HG02610 (cell line): ENCODE measurements around the gene ZNF536.

Source experiments
- ATAC-seq: cut with Tn5 transposase; IDR thresholded peaks from one replicate; pipeline ENCODE4 v1.9.1; 2021; ENCODE audit warnings: mild to moderate bottlenecking, moderate library complexity; ENCODE audit not compliant: unreplicated experiment

ZNF536 gene

DNA sequence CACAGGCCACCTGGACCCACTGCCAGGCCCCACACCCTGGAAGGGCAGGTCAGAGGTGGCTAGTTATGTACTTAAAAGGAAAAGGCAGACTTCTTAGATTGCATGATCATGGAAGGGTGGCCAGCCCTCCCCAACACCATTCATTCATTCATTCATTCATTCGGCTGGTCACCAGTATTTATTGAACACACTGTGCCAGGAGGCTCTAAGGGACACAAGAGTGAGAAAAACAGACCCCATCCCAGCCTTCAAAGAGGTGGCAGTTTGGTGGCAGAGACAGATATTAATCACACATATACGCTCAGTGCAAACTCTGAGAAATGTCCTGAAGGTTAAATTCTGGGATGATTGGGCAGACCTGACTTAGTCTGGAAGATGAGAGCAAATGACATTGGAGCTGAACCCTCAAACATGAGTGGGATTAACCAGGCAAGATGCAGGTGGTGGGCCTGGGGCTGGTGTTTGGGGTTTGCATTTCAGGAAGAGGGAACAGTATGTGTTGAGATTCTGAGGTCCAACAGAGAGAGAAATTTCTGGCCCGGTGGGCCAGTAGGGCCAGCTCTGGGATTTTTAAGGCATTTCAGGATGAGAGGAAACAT is 147.5 kb downstream of the ZNF536 start:
- no peak for ATAC-seq

- no peak for ATAC-seq
These were observed 148.7 kb downstream of the ZNF536 start for GRCh38 chr19:30520735-30521479.

- no peak for ATAC-seq
These were observed 149.8 kb downstream of the ZNF536 start for GRCh38 chr19:30521937-30522336.

DNA sequence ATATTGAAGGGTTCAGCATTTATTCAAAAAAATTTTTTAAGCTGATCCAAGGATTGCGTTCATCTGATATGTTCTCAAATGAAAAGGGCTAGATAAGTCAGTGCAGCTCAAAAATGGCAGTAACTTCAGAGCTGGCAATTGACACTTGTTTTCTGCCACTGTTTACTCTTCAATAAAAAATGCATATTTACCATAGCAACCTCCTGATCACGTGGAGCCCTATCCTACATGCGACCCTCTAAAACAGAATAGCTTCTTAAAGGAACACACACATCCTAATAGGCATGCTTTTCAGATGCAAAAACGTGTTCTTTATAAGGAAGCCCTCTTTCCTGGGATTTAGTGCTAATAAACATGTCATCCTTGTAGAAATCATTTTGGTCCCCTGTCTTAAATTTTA is 150.2 kb downstream of the ZNF536 start:
- no peak for ATAC-seq

DNA sequence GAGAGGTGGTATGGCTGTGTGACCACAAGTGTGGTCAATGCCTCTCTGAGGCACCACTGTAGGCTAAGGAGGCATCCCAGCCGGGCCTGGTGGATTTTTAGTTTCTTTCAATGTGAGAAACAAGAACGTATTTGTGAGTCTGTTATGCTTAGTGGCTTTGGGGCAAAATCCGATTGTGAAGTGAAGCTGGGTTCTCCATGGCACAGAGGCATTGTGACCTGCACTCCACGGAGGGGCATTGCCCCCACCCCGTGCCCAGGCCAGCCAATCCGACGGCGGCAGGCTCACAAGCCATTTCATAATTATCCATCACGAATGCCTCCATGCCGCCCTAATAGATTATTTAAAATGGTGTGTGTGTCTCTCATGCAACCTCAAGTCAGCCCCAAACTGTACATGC is 151.6 kb downstream of the ZNF536 start:
- ATAC-seq = no peak

GRCh38 chr19:30525383-30525782 is 153.2 kb downstream of the ZNF536 start:
- ATAC-seq = no peak

DNA sequence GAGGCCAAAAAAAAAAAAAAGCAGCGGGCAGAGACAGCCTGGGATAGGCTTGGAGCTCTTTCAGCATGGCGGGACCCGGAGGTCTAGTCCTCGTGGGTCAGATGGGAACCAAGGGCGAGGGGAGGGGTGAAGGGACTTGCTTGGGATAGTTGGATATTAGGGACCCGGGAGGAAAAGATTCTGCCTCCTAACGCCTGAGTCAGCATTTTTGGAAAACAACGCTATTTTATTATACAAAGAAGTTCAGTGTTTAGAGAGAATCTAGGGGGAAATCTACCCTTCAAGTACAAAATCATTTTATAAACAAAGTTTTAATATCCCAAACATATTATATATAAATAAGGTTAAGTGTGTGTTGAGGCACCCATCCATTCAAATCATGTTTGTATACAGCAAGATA is 156.7 kb downstream of the ZNF536 start:
- no peak for ATAC-seq

- no peak for ATAC-seq
These were observed 157.7 kb downstream of the ZNF536 start for GRCh38 chr19:30529876-30530275.

DNA sequence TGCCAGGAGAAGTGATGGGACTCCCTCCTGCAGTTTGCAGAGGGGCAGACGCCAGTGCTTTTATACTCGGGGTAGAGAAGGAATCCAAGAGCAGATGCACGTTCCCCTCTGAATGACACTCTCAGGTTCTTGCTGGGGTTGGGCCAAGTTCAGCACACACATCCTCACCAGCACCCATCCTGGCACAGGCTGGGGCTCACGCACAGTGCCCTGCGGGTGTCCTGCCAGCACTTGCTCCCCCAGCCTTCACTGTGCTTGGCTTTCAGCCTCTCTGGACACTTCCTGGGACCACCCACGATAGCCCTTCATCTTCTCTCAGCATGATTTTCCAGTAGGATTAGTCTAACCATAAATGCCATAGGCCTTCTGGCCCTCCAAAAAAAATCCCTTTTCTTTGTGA is 158.6 kb downstream of the ZNF536 start:
- no peak for ATAC-seq

- no peak for ATAC-seq
These were observed 162.8 kb downstream of the ZNF536 start for GRCh38 chr19:30535011-30535410.

GRCh38 chr19:30536975-30537374 is 164.8 kb downstream of the ZNF536 start:
- no peak for ATAC-seq

DNA sequence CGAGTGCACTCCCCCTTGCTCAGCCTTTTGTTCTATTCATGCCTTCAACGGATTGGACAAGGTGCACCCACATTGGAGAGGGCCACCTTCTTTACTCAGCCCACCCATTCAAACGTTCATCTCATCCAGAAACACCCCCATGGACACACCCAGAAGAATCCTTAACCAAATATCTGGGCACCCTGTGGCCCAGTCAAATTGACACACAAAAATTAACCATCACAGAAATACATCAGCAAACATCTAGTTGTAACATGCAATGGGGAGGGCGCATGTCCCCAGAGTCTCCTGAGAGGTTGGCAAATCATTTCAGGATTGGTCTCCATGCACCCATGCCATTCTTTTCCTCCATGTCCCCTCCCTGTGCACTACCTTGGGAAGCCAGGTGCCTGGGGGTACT is 167.1 kb downstream of the ZNF536 start:
- ATAC-seq = no peak

- no peak for ATAC-seq
These were observed 167.8 kb downstream of the ZNF536 start for GRCh38 chr19:30539981-30540380.

DNA sequence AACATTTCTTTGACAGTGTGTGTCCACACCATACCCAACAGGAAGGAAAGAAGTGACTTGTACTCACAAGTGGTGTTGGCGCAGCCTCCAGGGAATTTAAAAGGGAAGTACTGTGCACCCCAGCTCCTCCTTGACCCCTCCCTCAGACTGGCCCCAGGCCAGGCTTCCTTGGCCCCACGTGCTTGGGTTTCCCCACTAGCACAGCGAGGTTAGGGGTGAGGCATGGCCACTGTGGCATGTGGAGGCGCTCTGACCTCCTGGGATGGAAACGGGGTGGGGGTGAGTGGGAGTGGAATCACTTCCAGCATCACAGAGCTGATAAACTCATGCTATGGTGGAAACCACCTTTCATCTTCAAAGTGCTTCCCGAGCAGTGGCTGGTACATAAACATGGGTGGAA is 168.6 kb downstream of the ZNF536 start:
- no peak for ATAC-seq

GRCh38 chr19:30541575-30541974 is 169.4 kb downstream of the ZNF536 start:
- no peak for ATAC-seq

- no peak for ATAC-seq
These were observed 171.2 kb downstream of the ZNF536 start for GRCh38 chr19:30543243-30543945.

DNA sequence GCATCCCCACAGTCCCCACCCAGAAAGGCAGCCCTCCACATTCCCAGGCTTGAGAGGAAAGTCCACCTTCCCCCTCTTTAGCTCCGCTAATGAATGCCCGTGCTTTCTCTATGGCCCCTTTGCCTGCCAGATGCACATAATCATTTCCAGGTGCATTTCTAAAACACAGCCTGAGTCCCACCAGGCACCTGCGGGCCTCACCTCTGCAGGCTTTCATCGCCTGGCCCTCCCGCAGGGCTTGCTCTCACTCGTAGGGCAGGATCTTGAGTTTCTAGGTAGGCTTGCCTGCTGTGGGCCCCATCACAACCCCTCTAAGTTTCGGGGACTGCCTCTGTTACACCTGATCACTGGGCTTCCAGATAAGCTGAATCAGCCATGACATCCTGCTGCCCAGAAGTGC is 173.6 kb downstream of the ZNF536 start:
- no peak for ATAC-seq

- no peak for ATAC-seq
These were observed 174.1 kb downstream of the ZNF536 start for GRCh38 chr19:30546332-30546731.

DNA sequence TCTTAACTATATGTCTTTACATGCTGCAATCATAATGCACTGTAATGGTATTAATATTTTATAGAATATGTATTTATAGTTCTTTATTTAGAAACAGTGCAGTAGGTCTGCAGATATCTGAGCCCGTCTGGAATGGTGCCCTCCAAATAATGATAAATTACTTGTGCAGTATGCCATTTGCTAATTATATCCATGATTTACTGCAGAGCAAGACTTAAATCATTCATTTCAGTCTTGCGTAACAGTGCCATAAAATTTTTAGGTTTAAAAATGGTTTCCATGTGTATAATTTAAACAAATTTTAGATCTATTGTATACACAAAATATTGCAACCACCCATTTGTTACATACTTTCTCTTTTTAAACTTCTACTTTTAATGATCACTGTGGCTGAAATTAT is 175.1 kb downstream of the ZNF536 start:
- ATAC-seq = no peak

DNA sequence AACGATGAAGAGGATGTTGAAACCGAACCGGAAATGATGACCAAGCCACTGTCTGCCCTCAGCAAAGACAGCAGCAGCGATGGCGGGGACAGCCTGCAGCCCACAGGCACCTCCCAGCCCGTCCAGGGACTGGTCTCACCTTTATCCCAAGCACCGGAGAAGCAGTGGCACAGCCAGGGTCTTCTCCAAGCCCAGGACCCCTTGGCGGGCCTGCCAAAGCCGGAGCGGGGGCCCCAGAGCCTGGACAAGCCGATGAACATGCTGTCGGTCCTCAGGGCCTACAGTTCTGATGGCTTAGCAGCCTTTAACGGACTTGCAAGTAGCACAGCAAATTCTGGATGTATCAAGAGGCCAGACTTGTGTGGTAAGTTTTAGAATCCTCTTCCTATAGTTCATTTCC is 177.0 kb downstream of the ZNF536 start:
- no peak for ATAC-seq

DNA sequence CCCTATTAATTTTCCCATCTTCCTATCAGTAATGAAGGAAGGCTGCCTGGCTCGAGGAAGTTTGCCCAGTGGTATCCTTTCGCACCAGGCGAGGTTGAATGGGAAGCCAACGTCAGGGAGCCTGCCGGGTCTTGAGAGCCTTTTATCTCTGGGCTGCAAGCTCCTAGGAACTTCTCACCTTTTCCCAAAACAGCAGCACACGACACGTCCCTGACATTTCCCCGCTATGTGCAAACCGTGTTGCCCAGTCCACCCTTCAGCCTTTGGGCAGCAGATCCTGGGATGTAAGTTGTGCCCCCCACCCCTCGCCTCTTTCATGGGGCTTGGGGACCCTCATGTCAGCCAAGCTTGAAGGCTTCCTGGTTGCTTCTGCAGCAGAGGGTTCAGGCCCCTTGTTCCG is 179.1 kb downstream of the ZNF536 start:
- ATAC-seq = no peak

DNA sequence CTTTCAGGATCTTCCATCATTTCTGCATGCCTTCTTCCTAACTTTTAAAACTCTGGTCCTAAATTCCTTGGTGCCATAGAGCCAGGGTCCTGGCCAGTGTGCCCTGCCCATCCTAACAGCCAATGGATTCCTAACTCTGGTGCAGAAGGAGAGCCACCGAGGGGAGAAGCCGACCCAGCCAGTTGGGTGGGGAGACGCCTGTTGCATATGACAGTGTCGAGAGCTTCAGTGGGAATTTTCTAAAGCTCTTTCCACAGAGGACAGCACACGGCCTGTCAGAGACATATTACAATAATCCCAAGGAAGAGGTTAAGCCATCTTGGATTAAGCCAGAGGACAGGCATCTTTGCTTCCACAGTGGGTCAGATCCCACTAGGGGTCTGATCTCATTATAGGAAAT is 180.4 kb downstream of the ZNF536 start:
- no peak for ATAC-seq
